LNCAP (cell line): ENCODE measurements around the gene SLC31A1.

Source experiments
- TF ChIP-seq, protein P1 (sequence below): fragments of 450-650 bp; IDR thresholded peaks from 2 replicates; pipeline ENCODE4 v1.5.1; 2017; ENCODE audit warnings: mild to moderate bottlenecking

Gene SLC31A1

GRCh38 chr9:113205432-113205831, 15.9 kb upstream of the SLC31A1 start:
- TF ChIP-seq, protein P1, sequence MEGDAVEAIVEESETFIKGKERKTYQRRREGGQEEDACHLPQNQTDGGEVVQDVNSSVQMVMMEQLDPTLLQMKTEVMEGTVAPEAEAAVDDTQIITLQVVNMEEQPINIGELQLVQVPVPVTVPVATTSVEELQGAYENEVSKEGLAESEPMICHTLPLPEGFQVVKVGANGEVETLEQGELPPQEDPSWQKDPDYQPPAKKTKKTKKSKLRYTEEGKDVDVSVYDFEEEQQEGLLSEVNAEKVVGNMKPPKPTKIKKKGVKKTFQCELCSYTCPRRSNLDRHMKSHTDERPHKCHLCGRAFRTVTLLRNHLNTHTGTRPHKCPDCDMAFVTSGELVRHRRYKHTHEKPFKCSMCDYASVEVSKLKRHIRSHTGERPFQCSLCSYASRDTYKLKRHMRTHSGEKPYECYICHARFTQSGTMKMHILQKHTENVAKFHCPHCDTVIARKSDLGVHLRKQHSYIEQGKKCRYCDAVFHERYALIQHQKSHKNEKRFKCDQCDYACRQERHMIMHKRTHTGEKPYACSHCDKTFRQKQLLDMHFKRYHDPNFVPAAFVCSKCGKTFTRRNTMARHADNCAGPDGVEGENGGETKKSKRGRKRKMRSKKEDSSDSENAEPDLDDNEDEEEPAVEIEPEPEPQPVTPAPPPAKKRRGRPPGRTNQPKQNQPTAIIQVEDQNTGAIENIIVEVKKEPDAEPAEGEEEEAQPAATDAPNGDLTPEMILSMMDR = no peak

DNA sequence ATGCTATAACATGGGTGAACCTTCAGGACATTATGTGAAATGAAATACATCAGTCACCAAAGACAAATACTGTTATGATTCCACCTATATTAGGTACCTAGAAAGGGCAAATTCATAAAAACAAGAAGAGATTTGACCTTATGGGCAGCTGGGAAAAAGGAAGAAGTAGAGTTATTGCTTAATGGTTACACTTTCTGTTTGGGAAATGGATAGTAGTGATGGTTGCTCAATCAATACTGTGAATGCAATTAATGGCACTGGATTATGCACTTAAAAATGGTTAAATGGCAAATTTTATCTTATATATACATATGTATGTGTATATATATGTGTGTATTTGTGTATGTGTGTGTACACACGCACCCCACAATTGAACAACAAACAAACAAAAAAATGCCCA, 15.5 kb upstream of the SLC31A1 start:
- TF ChIP-seq, protein P1 = no peak

DNA sequence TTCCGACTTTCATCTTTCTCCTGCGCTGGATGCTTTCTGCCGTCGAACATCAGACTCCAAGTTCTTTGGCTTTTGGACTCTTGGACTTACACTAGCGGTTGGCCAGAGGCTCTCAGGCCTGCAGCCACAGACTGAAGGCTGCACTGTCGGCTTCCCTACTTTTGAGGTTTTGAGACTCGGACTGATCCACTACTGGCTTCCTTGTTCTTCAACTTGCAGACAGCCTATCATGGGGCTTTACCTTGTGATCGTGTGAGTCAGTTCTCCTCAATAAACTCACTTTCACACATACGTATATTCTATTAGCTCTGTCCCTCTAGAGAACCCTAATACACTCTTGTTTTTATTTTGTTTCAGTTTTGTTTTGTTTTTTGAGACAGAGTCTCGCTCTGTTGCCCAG, 10.5 kb upstream of the SLC31A1 start:
- TF ChIP-seq, protein P1 = no peak

- TF ChIP-seq, protein P1 = no peak
Measured at GRCh38 chr9:113215132-113215531, 6.2 kb upstream of the SLC31A1 start.

DNA sequence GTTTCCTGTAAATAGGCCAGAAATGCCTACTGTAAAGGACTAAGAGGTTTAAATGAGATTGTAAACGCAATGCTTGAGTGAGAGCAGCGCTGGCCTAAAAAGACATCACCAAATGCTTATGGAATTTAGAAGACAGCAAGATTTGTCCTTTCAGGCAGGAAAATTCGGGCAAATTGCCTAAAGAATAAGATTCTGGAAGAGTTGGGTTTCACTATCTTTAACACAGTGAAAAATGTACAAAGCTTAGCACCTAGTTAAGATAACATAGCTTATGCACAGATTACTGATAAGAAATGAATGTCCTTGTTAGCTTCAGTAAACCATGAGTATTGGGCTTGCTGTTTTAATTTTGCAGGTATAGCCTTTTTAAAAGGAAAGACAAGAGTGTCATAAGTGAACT, 4.9 kb upstream of the SLC31A1 start:
- TF ChIP-seq, protein P1 = no peak

DNA sequence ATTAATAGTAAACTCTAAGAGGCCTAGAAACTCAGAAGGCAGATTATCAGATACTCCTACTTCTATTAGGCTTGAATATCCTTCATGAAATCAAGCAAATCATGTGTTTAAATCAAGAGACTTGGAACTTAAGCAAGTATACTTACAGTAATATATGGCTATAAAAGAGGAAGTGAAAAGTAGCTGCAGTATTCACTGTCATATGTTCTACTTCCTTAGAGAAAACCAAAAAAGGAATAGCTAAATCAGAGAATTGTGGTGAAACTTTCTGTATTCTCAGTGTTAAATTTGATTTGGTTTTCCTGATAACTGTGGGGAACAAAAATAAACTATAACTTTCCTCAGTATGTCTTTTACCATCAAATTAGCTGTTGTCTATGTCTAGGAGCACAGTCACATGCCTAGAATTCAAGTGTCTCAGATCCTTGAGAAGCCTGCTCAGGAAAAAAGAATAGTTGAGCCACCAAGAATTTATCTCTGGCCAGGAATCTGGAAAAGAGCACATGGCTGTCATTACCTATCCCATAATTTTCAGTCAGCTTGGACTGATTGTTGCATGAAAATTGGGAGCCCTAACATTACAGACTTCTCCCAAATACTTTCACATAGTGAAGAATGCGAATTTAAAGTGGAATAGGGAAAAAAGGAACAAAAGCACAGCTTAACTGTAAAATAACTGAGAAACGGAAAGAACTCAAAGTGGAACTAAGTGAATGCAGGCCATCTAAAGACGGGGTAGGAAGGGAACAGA, 2.0 kb upstream of the SLC31A1 start:
- TF ChIP-seq, protein P1 = no peak

DNA sequence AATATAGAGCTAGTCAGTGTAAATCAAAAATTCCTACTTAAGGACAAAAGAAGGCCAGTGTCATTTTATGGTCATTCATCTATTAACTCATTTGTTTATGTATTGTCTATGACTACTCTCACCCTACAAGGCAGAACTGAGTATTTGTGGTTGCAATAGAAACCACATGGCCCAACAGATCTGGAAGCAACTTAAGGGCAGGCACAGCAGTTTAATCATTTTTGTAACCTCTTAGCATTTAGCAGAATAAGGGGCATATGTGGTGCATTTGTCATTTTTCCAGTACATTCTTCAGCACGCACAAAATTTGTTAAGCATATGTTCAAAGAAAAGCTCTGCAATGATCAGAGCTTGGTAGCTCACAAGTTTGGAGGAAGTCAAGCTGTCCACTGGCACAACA, 1.4 kb upstream of the SLC31A1 start:
- TF ChIP-seq, protein P1 = no peak
